ENCODE measurements around the gene MAPKAP1.

DNA sequence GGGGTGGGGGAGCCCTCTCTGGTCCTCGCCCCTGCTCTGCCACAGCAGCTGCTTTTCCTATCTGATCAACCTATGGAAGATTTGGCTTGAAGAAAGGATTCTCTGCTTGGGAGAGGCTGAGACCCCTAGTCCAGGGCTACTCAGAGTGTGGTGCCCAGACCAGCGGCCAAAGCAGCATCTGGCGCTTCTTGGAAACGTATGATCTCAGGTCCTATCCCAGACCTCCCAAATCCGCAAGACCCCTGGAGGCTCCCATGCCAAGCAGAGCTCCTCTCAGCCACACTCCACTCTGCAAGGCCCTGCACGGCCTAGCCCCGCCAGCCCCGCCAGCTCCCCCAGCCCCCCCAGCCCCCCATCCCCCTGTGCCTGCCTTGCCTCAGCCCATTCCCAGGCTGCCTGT, 263.6 kb downstream of the MAPKAP1 start:
- TF ChIP-seq, protein P1, sequence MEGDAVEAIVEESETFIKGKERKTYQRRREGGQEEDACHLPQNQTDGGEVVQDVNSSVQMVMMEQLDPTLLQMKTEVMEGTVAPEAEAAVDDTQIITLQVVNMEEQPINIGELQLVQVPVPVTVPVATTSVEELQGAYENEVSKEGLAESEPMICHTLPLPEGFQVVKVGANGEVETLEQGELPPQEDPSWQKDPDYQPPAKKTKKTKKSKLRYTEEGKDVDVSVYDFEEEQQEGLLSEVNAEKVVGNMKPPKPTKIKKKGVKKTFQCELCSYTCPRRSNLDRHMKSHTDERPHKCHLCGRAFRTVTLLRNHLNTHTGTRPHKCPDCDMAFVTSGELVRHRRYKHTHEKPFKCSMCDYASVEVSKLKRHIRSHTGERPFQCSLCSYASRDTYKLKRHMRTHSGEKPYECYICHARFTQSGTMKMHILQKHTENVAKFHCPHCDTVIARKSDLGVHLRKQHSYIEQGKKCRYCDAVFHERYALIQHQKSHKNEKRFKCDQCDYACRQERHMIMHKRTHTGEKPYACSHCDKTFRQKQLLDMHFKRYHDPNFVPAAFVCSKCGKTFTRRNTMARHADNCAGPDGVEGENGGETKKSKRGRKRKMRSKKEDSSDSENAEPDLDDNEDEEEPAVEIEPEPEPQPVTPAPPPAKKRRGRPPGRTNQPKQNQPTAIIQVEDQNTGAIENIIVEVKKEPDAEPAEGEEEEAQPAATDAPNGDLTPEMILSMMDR (IDR thresholded peaks at IDR 0.05; ENCODE audit: low read length), result no peak
- no peak for TF ChIP-seq EZH2 (IDR thresholded peaks at IDR 0.05; ENCODE audit: borderline replicate concordance, low read length)
